Bronchial epithelial cell (primary cell): ENCODE measurements around the gene PLOD2. TPM values are rescaled to one million over a fixed set of nuclear protein-coding genes. Genes with fewer than 3 reads are reported as not detected.

Experiments
- DNase-seq: peaks from one replicate; pipeline ENCODE4 v3.0.0-alpha.2; 2010; ENCODE audit warnings: low read depth
- FAIRE-seq: peaks from 2 replicates; lab custom pipeline; 2011; peaks lifted over from hg19 to GRCh38; lab: Jason Lieb, UNC
- H3K27me3 ChIP-seq: 2 replicates; pipeline ENCODE4 v1.5.1; 2011; ENCODE audit warnings: low read length; ENCODE audit not compliant: control insufficient read depth, insufficient read depth
- H3K36me3 ChIP-seq: 2 replicates; pipeline ENCODE4 v1.5.1; 2011; ENCODE audit warnings: low read length; ENCODE audit not compliant: control insufficient read depth, insufficient read depth
- H3K4me3 ChIP-seq: 2 replicates; pipeline ENCODE4 v1.5.1; 2011; ENCODE audit warnings: mild to moderate bottlenecking, low read depth, low read length, control low read depth
- CTCF ChIP-seq: IDR thresholded peaks from 2 replicates; pipeline ENCODE4 v1.5.1; 2011; ENCODE audit warnings: mild to moderate bottlenecking, moderate library complexity, low read length, control low read depth, inconsistent platforms; ENCODE audit not compliant: insufficient read depth, severe bottlenecking
- total RNA-seq: library from RNA; depleted of rRNA; stranded (reverse); fragments of >200 nt; gene quantifications from 2 replicates; pipeline ENCODE4 v1.2.1, GENCODE V29; 2014

The PLOD2 gene
- total RNA-seq, 1 donor from 2014 or later: 36.6 TPM

- Histone ChIP-seq H3K4me3 (no peak overlapping the region), H3K27me3 (no peaks in the 10 kb centered on the region), H3K36me3 (peaks cover 4% of the 10 kb centered on the region)
- DNase-seq (no peak), FAIRE-seq (no peak)
- TF ChIP-seq CTCF: no peak
These were observed 56.9 kb downstream of the PLOD2 start for GRCh38 chr3:146104068-146104467.

- H3K4me3 ChIP-seq: no peak overlapping the region
- DNase-seq: no peak
- TF ChIP-seq CTCF: no peak
- FAIRE-seq: no peak
- no peaks in the 10 kb centered on the region for H3K27me3 ChIP-seq
- H3K36me3 ChIP-seq: peaks cover 4% of the 10 kb centered on the region
These were observed 58.1 kb downstream of the PLOD2 start for GRCh38 chr3:146102885-146103284.

- FAIRE-seq: no peak
- H3K4me3 ChIP-seq: no peak overlapping the region
- H3K27me3 ChIP-seq: no peaks in the 10 kb centered on the region
- peaks cover 5% of the 10 kb centered on the region for H3K36me3 ChIP-seq
- no peak for DNase-seq
- TF ChIP-seq CTCF: no peak
These were observed 59.4 kb downstream of the PLOD2 start for GRCh38 chr3:146101538-146101937.

- DNase-seq: no peak
- FAIRE-seq: no peak
- Histone ChIP-seq H3K36me3 (peaks cover 5% of the 10 kb centered on the region), H3K27me3 (no peaks in the 10 kb centered on the region), H3K4me3 (no peak overlapping the region)
- no peak for TF ChIP-seq CTCF
These were observed 60.0 kb downstream of the PLOD2 start for GRCh38 chr3:146100825-146101444.

- DNase-seq (no peak), FAIRE-seq (no peak)
- TF ChIP-seq CTCF: no peak
- H3K27me3 ChIP-seq: no peaks in the 10 kb centered on the region
- H3K36me3 ChIP-seq: peaks cover 5% of the 10 kb centered on the region
- no peak overlapping the region for H3K4me3 ChIP-seq
These were observed 60.8 kb downstream of the PLOD2 start for GRCh38 chr3:146100180-146100579.

- no peaks in the 10 kb centered on the region for H3K27me3 ChIP-seq
- no peak for FAIRE-seq
- DNase-seq: no peak
- no peak overlapping the region for H3K4me3 ChIP-seq
- TF ChIP-seq CTCF: no peak
- peaks cover 5% of the 10 kb centered on the region for H3K36me3 ChIP-seq
These were observed 61.7 kb downstream of the PLOD2 start for GRCh38 chr3:146099316-146099715.
